AG04449 (cell line): ENCODE data around the gene APLF.
"Not testable (repeated sequence)": the region's sequence is repeated elsewhere in the genome, so short reads cannot be mapped to it uniquely, and the experiment has no call there.

ENCODE experiments used
- CTCF ChIA-PET: fragments of 350-600 bp; formaldehyde crosslinking; extraction: SDS; loops from one replicate; lab custom pipeline; 2021; ENCODE audit warnings: antibody characterized with exemption; lab: Yijun Ruan, JAX
- POLR2A ChIA-PET: fragments of 400-600, 350-600 bp; formaldehyde crosslinking; extraction: SDS; loops from one replicate; lab custom pipeline; 2020; ENCODE audit warnings: antibody characterized with exemption, inconsistent platforms; lab: Yijun Ruan, JAX
- DNase-seq: peaks from one replicate; pipeline ENCODE4 v3.0.0-alpha.2; 2010; ENCODE audit warnings: low read depth, low spot score
- H3K4me3 ChIP-seq: 2 replicates; pipeline ENCODE4 v1.5.1; 2011; ENCODE audit warnings: low read depth, mild to moderate bottlenecking, control low read depth, low read length
- CTCF ChIP-seq: IDR thresholded peaks from one replicate; pipeline ENCODE4 v1.5.1; 2011; ENCODE audit warnings: mild to moderate bottlenecking, moderate library complexity, low read length, control low read depth, inconsistent platforms; ENCODE audit not compliant: insufficient read depth; ENCODE audit errors: missing control alignments

Gene APLF

GRCh38 chr2:68594674-68595492 lies 127.5 kb downstream of the APLF start:
- peak; percentile 61 for TF ChIP-seq CTCF
- ChIA-PET CTCF (interaction anchor here (0.6 to 8.2 kb wide), 39 partner anchors 9 to 222 kb away, joined by 3 to 116 read pairs (median 5); partner anchors contain the start of genes APLF and FBXO48), POLR2A (no interaction called here)
- no peak for DNase-seq
- no peak overlapping the region for H3K4me3 ChIP-seq

GRCh38 chr2:68595493-68595785 lies 128.1 kb downstream of the APLF start:
- DNase-seq, POLR2A ChIA-PET, H3K4me3 ChIP-seq: not testable (repeated sequence)
- CTCF ChIA-PET: interaction anchor here (0.6 to 8.2 kb wide), 38 partner anchors 8 to 221 kb away, joined by 3 to 116 read pairs (median 5); partner anchors contain the start of genes APLF and FBXO48

- CTCF ChIA-PET: interaction anchor here (1.8 kb wide), 1 partner anchor 134 kb away, joined by 4 read pairs; the partner anchor contains the start of gene FBXO48
- POLR2A ChIA-PET, DNase-seq: not testable (repeated sequence)
Measured at GRCh38 chr2:68600495-68600894, 133.1 kb downstream of the APLF start.

GRCh38 chr2:68603059-68603458 lies 135.7 kb downstream of the APLF start:
- POLR2A ChIA-PET: no interaction called here
- H3K4me3 ChIP-seq: no peak overlapping the region
- CTCF ChIA-PET: interaction anchor here (2.4 kb wide), 1 partner anchor 8 kb away, joined by 7 read pairs; no protein-coding TSS in a partner anchor
- no peak for TF ChIP-seq CTCF
- DNase-seq: no peak

More at GRCh38 chr2:68600495-68600894, 133.1 kb downstream of the APLF start:
- H3K4me3 ChIP-seq: not testable (repeated sequence)

- ChIA-PET CTCF (interaction anchor here (2.4 kb wide), 1 partner anchor 9 kb away, joined by 7 read pairs; no protein-coding TSS in a partner anchor), POLR2A (no interaction called here)
- no peak for DNase-seq
- no peak for TF ChIP-seq CTCF
- no peak overlapping the region for H3K4me3 ChIP-seq
Measured at GRCh38 chr2:68604077-68604476, 136.7 kb downstream of the APLF start.

GRCh38 chr2:68605939-68606338 lies 138.6 kb downstream of the APLF start:
- no peak for DNase-seq
- no peak for TF ChIP-seq CTCF
- ChIA-PET CTCF (interaction anchor here (1.0 to 2.5 kb wide), 2 partner anchors 11 to 41 kb away, joined by 3 to 12 read pairs; no protein-coding TSS in a partner anchor), POLR2A (no interaction called here)
- no peak overlapping the region for H3K4me3 ChIP-seq

GRCh38 chr2:68606759-68607158 lies 139.4 kb downstream of the APLF start:
- ChIA-PET POLR2A (no interaction called here), CTCF (interaction anchor here (1.6 to 2.5 kb wide), 2 partner anchors 12 to 13 kb away, joined by 3 to 12 read pairs; no protein-coding TSS in a partner anchor)
- H3K4me3 ChIP-seq: no peak overlapping the region
- DNase-seq: no peak
- TF ChIP-seq CTCF: no peak
